Kidney tubule cell (primary cell): ENCODE measurements around the gene EYS.

Experiments used
- DNase-seq: peaks from one replicate; pipeline ENCODE4 v3.0.0-alpha.2; 2018; ENCODE audit warnings: low spot score

The EYS gene

DNA sequence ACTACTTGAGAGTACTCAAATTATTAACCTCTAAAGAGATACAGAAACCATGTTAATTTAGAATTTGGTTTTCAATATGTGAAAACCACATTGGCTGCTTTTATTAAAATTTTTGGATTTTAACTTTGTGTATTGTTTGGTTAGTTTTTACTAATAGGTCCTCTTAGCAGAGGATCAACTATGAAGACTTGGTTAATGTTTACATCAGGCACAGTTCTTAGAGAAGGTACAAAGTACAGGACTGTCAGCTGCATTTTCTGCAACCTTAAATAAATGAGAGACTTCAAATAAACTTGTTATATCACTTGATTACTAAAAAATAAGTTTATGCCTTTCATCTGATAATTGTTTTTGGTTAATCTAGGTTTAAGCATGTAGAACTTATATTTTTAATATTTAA is 1982.3 kb downstream of the EYS start:
- no peak for DNase-seq

DNA sequence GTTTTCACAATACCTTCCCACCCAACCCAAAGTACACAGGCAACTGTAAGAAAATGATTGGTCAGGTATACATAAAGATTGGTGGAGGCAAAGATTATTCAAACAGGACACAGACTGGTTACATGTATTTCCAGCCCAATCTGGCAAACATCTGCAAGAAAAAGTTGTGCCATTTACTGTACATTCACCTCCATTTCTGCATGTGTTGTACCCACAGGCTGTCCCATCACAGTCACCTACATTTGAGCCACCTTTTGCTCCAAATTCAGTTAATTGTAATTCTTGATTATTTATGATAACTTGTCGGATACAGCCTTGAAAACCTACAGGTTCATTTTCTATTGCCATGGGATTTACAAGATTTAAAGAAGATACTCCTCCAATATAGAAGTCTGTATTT is 1985.8 kb downstream of the EYS start:
- DNase-seq = no peak

DNA sequence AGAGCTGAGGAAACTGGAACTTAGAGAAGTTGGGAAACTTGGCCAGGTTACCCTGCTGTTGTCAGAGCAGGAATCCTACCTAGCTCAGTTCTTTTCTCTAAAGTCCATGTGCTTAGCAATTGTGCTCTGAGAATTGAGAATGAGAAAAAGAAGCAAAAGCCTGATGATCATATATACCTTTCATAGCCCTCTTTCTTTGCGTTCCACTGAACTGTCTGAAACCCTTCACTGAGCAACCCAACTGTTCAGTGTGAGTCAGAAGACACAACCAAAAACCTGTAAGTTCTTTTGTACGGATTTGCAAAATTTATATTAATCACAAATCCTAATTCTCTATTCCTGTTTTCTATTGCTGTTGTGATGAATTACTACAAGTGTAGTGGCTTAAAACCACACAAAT is 1990.9 kb downstream of the EYS start:
- DNase-seq = no peak

DNA sequence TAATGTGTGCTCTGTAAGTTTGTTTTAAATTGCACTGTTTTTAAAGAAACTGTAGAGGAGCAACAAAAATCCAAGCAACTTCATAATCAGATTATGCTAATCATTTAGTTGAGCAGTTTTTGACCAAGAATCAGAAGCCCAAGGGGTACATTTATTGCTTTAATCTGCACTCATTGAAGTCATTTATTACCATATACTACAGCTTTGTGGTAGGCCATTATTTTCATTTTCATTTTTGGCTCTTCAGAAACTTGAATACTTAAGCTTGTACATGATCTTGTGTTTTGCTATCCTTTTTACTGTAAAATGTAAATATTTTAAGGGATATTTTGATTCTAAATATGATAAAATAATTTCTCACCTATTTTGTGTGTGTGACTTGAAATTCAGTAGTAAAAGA is 1992.9 kb downstream of the EYS start:
- DNase-seq = no peak

DNA sequence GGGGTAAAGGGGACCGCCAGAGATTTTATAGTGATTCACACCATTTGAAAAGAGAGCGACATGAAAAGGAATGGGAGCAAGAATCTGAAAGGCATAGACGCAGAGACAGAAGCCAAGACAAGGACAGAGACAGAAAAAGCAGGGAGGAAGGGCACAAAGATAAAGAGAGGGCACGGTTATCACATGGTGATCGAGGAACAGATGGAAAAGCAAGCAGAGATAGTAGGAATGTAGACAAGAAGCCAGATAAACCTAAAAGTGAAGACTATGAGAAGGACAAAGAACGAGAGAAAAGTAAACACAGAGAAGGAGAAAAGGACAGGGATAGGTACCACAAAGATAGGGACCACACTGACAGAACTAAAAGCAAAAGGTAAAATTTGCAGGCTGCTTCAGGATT is 1993.7 kb downstream of the EYS start:
- DNase-seq = no peak

DNA sequence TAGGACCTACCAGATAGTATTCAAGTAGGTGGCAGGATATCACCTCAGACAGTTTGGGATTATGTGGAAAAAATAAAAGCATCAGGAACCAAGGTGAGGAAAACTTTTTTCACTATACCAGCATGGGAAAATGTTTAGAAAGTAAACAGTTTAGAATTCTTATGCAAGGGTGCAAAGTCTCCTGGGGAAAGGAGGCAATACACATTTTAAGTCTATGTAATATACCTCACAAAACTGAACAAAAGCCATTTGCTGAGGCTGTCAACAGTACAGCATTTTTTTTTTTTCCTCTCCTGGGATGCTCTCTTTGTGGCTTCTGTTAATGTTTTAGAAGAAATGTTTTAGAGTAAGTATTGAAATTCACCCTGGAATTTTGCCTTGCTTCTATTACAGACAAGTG is 1997.9 kb downstream of the EYS start:
- DNase-seq = no peak

DNA sequence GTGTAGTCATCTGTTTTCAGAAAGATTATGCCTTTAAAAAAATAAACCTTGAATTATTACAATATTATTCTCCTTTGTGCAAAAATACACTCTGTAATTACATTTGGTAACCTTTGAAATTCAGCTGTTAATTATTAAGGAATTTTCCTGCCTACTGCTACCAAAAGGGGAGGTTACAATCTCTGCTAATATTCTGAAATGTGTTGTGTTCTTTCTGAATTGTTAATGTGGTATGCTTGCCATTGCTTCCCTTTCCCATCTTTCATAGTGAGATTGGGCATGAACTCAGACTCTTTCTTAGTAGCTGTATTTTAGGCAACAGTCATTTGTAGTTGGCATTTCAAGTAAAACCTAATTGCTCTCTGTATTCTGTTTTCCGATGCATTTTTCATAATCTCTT is 1998.4 kb downstream of the EYS start:
- DNase-seq = no peak

DNA sequence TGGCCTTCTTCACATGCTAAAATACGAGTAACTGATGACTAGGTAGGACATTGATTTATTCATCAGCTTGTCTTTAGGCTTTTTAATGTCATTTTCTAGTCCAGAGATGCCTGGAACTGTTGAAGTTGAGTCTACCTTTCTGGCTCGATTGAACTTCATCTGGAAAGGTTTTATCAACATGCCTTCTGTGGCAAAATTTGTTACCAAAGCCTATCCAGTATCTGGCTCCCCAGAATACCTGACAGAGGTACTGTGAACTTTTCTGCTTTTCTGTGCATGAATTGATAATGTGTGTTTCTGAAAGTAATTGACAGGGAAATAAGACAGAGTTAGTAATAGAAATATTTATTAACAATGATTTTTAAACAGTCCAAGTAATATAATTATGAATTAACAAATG is 2000.4 kb downstream of the EYS start:
- no peak for DNase-seq

DNA sequence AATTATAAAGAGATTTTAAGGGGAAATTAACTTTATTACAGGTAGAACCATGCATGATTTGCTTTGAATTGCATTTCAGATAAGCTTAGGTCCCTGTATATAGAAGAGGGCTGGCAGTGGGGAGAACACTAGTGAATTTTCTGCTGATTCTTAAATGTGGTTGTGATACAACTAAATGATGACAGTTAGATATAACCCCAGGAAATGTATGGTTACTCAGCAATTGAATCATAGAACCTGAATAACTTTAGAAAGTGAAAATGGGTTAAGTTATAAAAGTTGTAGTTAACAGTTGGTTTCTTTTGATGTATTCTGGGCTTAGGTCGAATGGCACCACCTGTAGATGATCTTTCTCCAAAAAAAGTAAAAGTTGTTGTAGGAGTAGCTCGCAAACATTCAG is 2001.3 kb downstream of the EYS start:
- DNase-seq = no peak

DNA sequence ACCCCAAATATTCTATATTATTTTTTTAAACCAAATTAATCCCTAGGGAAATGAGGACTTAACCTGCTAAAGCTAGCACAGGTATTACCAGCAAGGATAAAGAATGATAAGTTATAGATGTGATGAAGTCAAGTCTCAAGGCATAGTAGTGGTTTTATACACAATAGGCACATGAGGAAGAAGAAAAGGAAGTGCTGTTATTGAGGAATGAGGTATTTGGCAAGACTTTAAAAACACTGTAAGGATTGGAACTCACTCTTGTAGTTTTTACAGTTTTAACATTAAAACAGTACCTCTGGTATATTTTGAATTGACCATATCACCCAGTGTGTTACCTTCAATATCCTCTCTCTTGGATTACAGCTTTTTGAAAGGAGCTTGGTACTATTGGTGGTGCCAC is 2016.8 kb downstream of the EYS start:
- no peak for DNase-seq

DNA sequence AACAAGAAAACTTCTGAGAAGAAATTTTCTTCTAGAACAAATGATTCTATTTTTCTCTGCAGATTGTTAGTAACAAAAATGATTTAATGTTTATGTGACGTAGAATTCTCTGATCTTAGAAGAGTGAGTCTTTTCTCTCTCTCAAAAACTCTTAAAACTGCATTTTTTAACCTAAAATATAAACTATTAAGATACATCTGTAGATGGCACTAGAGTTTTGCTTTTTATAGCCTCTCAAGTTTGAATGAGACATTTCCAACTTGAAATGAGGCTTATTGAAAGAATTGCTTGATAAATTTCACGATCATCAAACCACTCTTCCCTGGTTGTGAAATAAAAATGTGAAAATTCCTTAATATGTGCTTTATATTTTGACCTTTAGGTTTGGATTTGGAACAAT is 2017.6 kb downstream of the EYS start:
- DNase-seq = no peak

DNA sequence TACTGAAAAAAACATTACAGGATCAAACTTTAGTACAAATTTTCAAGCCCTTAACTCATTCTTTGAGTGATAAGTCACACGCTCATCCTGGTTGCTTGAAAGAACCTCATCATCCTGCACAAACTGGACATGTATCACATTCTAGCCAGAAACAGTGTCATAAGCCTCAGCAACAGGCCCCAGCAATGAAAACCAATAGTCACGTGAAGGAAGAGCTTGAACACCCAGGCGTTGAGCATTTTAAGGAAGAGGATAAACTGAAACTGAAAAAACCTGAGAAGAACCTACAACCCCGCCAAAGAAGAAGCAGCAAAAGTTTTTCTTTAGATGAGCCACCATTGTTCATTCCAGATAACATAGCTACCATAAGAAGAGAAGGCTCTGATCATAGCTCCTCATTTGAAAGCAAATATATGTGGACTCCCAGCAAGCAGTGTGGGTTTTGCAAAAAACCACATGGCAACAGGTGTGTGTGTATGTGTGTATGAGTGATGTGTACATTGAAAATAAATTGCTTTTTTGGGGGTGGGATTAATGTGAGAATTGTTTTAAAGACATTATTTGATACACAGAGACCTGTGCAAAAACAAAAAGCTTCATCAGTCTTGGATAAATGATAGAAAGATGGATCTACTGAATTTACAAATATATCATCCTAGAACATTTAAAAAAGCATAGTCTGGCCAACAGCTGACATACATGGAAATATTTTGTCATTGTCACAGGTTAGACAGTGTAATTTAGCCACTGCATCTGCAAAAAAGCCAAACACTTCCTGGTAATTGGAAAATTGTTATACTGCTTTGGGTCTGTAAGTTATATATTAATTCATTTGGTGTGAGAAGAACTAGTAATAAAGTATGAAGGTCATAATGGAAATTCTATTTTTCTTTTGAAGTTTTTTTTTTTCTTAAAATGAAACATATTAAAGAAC is 2021.3 kb downstream of the EYS start:
- no peak for DNase-seq

DNA sequence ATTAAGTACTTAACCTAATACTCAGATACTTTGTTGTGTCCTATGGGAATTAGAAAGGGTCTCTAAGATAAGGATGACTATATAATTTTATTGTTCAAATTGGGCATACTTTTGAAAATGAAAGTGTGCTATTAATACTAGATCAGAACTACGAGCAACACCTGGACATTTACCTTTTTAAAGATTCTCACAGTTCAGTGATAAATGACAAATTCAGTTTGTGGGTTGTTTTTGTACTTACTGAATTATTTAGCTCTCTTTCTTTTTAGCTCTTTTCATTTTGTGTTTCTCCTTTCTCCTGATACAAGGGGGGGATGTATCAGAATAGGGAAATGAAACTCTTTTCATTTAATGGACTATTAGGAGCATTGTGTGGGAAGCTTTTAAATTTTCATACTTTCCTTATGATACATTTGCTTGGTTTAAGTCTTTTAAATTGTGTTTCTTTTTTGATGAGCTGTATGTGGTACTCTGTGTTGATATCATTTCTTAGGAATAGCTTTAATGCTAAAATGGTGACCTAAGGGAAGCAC is 2023.9 kb downstream of the EYS start:
- no peak for DNase-seq

DNA sequence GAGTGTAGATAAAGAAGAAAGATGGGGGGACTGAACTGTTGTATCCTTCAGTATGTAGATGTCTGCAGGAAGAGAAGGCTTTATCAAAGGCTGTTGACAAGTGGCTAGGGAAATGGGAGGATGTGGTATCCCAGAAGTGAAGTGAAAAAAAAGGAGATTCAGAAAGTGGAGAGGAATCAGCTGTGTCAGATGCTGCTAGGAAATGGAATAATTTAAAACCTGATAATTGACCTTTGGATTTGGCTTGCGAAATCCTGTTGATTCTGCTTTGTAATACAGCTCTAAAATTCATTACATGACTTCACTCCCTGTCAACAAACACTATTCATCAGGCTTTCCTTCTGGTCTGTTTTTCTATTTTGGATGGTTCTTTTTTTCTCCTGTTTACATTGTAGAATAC is 2029.7 kb downstream of the EYS start:
- DNase-seq = no peak

DNA sequence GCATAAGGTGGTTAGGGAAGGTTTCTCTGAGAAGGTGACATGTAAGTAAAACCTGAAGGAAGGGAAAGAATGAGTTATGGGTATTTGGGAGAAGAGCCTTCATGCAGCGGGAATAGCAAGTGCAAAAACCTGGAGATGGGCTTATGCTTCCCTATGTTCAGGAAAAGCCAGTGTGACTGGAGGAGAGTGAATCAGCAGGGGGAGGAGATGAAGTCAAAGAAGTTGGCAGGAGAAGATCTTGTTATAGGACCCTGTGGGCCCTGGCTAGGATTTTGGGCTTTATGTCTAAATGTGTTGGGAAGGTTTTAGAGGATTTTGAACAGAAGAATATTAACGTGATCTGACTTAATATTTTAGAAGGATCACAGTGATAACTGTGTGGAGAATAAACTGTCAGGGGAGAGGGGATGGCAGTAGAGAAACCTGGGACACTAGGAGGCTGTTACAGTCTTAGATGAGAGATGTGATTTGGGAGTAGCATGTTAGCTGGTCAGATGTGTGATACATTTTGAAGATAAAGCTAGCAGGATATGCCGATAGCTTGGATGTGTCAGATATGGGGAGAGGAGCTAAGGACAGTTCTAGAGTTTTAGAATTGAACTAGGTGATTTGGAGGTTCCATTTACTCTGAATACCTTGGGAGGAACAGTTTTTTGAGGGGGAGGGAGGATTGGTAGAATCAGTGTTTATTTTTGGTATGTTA is 2030.5 kb downstream of the EYS start:
- DNase-seq = peak; percentile 13

DNA sequence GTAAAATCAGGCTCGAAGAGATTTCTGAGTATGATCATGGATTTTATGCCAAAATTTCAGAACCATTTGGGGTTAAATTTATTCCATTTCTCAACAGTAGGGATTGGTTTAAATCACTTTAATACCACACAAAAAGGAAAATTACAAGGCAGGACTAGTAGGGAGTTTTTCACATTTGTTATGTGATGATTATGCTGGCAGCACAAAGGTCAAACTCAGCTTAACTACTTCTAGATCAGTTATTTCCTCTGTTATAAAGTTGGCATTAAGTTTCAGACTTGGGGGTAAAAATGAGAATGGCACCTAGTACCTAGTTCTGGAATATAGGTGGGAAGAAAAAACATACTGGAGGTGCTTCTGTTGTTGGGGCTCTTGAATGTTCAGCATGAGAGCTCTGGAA is 2031.9 kb downstream of the EYS start:
- DNase-seq = no peak

DNA sequence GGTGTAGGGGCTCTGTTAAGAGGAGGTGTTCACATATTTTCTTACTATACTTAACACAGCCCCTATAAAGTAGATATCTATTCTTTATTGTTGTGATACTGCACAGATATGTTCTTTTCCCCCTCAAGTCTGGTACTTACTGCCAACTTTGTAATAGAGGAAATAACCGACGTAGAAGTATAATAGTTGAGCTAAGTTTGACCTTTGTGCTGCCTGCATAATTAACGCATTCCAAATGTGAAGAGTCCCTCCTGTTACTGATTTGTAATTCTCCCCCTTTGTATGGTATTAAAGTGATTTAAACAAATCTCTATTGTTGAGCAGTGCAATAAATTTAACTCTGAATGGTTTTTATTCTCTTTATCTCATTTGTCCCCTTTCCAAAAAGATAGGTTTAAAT is 2032.4 kb downstream of the EYS start:
- DNase-seq = no peak

DNA sequence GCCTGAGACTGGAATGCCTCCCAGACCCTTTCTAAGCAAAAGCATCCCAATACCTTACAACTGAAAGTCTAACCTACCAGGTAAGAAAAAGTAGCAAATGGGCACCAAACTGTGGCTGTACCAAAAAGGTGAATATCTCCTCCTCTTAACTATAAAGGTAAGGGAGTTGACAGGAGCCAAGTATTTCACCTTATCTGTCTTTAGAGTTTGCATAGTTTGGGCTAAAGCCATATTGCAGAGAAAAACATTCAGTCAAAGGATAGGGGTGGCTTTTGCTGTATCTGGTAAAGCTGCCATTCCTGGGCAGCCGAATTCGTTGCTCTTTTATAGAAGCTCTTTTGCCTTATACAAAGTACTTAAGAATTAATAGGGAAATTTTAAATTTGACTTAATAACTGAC is 2033.3 kb downstream of the EYS start:
- DNase-seq = no peak

DNA sequence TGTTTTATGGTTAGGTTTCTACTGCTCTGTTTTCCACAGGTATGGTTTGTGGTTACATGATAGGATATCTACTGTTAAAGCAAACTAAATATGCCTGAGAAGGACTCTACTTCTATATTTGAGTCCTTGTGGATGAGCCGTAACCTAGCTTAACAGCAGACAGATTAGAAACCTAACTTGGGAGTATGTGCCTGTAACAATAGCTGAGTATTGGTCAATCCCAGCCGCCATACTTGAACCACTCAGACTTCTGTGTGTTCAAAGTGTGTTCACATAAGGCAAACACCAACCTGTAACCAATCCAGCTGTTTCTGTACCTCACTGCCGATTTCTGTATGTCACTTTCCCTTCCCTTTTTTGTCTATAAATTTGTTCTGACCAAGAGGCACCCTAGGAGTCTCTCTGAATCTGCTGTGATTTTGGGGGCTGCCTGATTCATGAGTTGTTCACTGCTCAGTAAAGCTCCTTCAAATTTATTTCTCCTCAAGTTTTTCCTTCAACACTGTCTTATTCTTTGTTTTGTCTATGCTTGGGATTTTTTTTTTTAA is 2034.4 kb downstream of the EYS start:
- no peak for DNase-seq

DNA sequence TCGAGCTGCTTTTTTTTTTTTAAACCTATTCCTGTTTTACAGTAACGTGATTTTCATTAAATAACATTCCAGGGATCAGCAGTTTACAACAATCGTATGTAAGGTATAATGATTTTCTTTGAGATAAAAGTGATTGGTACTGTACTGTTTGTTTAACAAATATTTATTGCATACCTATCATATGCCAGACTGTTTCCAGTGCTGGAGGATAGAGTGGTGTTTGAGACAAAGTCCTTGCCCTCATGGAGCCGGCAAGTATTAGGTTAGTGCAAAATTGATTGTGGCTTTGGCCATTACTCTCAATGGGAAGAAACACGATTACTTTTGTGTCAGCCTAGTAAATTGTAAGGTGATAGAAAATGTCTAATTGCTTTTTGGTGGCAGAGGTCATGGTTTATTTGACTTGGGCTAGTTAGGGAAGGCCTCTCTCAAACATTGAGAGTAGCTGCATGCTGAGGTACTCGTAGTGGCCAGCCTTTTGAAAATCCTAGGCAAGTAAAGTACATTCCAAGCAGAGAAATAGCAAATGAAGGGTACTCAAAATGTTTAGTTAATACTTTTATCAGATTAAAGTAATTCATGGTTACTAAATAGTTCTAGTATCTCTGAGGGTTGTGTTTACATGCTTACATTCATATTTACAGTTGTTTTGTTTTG is 2035.8 kb downstream of the EYS start:
- no peak for DNase-seq
